GM12892 (cell line): ENCODE measurements around the gene SHISA6.

Experiments used
- POLR2A ChIP-seq: IDR thresholded peaks from 2 replicates; pipeline ENCODE4 v1.6.1; 2011; ENCODE audit warnings: low read depth, low read length, control low read depth
- POLR2AphosphoS5 ChIP-seq: IDR thresholded peaks from 2 replicates; pipeline ENCODE4 v1.6.1; 2011; ENCODE audit warnings: low read depth, low read length, control low read depth
- TAF1 ChIP-seq: IDR thresholded peaks from 2 replicates; pipeline ENCODE4 v1.6.1; 2011; ENCODE audit warnings: low read depth, mild to moderate bottlenecking, control low read depth, low read length, borderline replicate concordance

GRCh38 chr17:11221721-11222120, 19.3 kb upstream of the SHISA6 start:
- TF ChIP-seq TAF1 (no peak), POLR2A (no peak), POLR2AphosphoS5 (no peak)
